K562 (cell line): ENCODE data around the gene FOLR2. TPM values are rescaled to one million over a fixed set of nuclear protein-coding genes. Genes with fewer than 3 reads are reported as not detected.

Experiments
- ADNP ChIP-seq: fragments of 200-800 bp; sonication (Bioruptor generic); IDR thresholded peaks from 2 replicates; pipeline ENCODE4 v1.6.1; 2016; ENCODE audit warnings: missing genetic modification characterization, missing compliant biosample characterization
- BRD4 ChIP-seq: fragments of 200-600 bp; sonication (generic); IDR thresholded peaks from 2 replicates; pipeline ENCODE4 v1.6.1; 2017; ENCODE audit warnings: inconsistent platforms
- C11orf30 ChIP-seq: fragments of 450-650 bp; IDR thresholded peaks from 2 replicates; pipeline ENCODE4 v1.6.1; 2016; ENCODE audit warnings: low read depth, mild to moderate bottlenecking
- E2F3 ChIP-seq: fragments of 250-450 bp; sonication (Bioruptor Pico); IDR thresholded peaks from 2 replicates; pipeline ENCODE4 v1.4.0; 2020; ENCODE audit warnings: mild to moderate bottlenecking
- EP300 ChIP-seq: IDR thresholded peaks from 2 replicates; pipeline ENCODE4 v1.6.1; 2012; ENCODE audit warnings: low read length, improper control_type of control experiment
- FOXA3 ChIP-seq, 2 experiments: fragments of 450-650 bp in 1 of 2; sonication (generic) in 1 of 2; formaldehyde crosslinking; IDR thresholded peaks in 1 of 2; conservative IDR thresholded peaks in 1 of 2; 2 replicates each; pipeline versions ENCODE4 v1.4.0 to v1.8.0; 2020 to 2022; ENCODE audit warnings: mild to moderate bottlenecking in 2 of 2, missing genetic modification reagents in 1 of 2
- HOXB6 ChIP-seq: fragments of 250-450 bp; sonication (Bioruptor Pico); IDR thresholded peaks from 2 replicates; pipeline ENCODE4 v1.5.1; 2022; ENCODE audit warnings: mild to moderate bottlenecking, borderline replicate concordance
- KHSRP ChIP-seq: fragments of 450-650 bp; IDR thresholded peaks from 2 replicates; pipeline ENCODE4 v1.6.1; 2017
- LCOR ChIP-seq: sonication (generic); formaldehyde crosslinking; IDR thresholded peaks from 2 replicates; pipeline ENCODE4 v1.8.0; 2022; ENCODE audit warnings: mild to moderate bottlenecking, missing genetic modification reagents
- LEF1 ChIP-seq: fragments of 450-650 bp; IDR thresholded peaks from 2 replicates; pipeline ENCODE4 v1.6.1; 2016; ENCODE audit warnings: mild to moderate bottlenecking
- MAFG ChIP-seq: fragments of 450-650 bp; conservative IDR thresholded peaks from 2 replicates; pipeline ENCODE4 v1.6.1; 2016; ENCODE audit warnings: missing genetic modification characterization, missing compliant biosample characterization
- MYC ChIP-seq, 2 experiments: fragments of 250-450 bp in 1 of 2; sonication (Bioruptor Pico) in 1 of 2; IDR thresholded peaks; 2 replicates each; pipeline versions ENCODE4 v1.5.1 to v1.6.1; 2012 to 2021; ENCODE audit warnings: low read depth in 2 of 2, borderline replicate concordance in 1 of 2, improper control_type of control experiment in 1 of 2, low read length in 1 of 2, mild to moderate bottlenecking in 1 of 2, moderate library complexity in 1 of 2
- NBN ChIP-seq: fragments of 450-650 bp; IDR thresholded peaks from 2 replicates; pipeline ENCODE4 v1.6.1; 2016; ENCODE audit warnings: low read depth, mild to moderate bottlenecking
- NFYB ChIP-seq: IDR thresholded peaks from 2 replicates; pipeline ENCODE4 v1.6.1; 2011; ENCODE audit warnings: mild to moderate bottlenecking, moderate library complexity; ENCODE audit not compliant: insufficient read length; ENCODE audit errors: extremely low read depth
- ZNF436 ChIP-seq: fragments of 250-450, 450-650 bp; sonication (Bioruptor Pico); formaldehyde crosslinking; IDR thresholded peaks from 2 replicates; pipeline ENCODE4 v1.7.0; 2020; ENCODE audit warnings: mild to moderate bottlenecking
- ZNF444 ChIP-seq: fragments of 250-450 bp; sonication (Bioruptor Pico); IDR thresholded peaks from 2 replicates; pipeline ENCODE4 v1.4.0; 2020; ENCODE audit warnings: mild to moderate bottlenecking, moderate library complexity
- ZNF830 ChIP-seq: fragments of 250-450 bp; sonication (Bioruptor Pico); IDR thresholded peaks from 2 replicates; pipeline ENCODE4 v1.5.0; 2021; ENCODE audit warnings: mild to moderate bottlenecking
- polyA plus RNA-seq, 8 experiments: library from polyadenylated mRNA; depleted of rRNA in 4 of 8; stranded (reverse) in 5 of 8; unstranded in 3 of 8; fragments of >200 nt; fragmentation: Nextera tagmentation in 2 of 8; fragmentation: Illumina TruSeq in 1 of 8; extraction: Ambion mirVana in 2 of 8; extraction: Trizol in 1 of 8; gene quantifications; 2 replicates each; pipeline versions ENCODE4 v1.2.1 to v1.2.3, GENCODE V29; 2011 to 2014; ENCODE audit warnings: inconsistent platforms in 1 of 8, missing spikeins in 1 of 8
- total RNA-seq, 7 experiments: library from RNA; depleted of rRNA in 6 of 7; stranded (reverse); fragments of >200 nt in 6 of 7; fragmentation: Illumina TruSeq in 2 of 7; extraction: Trizol in 2 of 7; gene quantifications; 2 replicates each; pipeline versions ENCODE4 v1.2.1 to v1.2.3, GENCODE V29; 2011 to 2021; ENCODE audit warnings: low replicate concordance in 1 of 7
- TF ChIP-seq, protein P1 (sequence below): IDR thresholded peaks from 3 replicates; pipeline ENCODE4 v1.6.1; 2011; ENCODE audit warnings: borderline replicate concordance, mild to moderate bottlenecking, moderate library complexity; ENCODE audit not compliant: insufficient read length; ENCODE audit errors: extremely low read depth
- TF ChIP-seq, protein P2 (sequence below): IDR thresholded peaks from 2 replicates; pipeline ENCODE4 v1.6.1; 2016; ENCODE audit warnings: missing genetic modification characterization, missing compliant biosample characterization
- TF ChIP-seq, protein P3 (sequence below): fragments of 250-450 bp; sonication (Bioruptor Pico); IDR thresholded peaks from 2 replicates; pipeline ENCODE4 v1.5.0; 2020; ENCODE audit warnings: mild to moderate bottlenecking
- TF ChIP-seq, protein P4 (sequence below): sonication (generic); formaldehyde crosslinking; IDR thresholded peaks from 2 replicates; pipeline ENCODE4 v1.8.0; 2022; ENCODE audit warnings: missing genetic modification reagents, mild to moderate bottlenecking, borderline replicate concordance

FOLR2 gene
- total and polyA plus RNA-seq, 9 of the 15 experiments (the other 6 are each of a cell fraction or from before 2014, with no cell fraction given), result 0.27 TPM; not detected in 8

DNA sequence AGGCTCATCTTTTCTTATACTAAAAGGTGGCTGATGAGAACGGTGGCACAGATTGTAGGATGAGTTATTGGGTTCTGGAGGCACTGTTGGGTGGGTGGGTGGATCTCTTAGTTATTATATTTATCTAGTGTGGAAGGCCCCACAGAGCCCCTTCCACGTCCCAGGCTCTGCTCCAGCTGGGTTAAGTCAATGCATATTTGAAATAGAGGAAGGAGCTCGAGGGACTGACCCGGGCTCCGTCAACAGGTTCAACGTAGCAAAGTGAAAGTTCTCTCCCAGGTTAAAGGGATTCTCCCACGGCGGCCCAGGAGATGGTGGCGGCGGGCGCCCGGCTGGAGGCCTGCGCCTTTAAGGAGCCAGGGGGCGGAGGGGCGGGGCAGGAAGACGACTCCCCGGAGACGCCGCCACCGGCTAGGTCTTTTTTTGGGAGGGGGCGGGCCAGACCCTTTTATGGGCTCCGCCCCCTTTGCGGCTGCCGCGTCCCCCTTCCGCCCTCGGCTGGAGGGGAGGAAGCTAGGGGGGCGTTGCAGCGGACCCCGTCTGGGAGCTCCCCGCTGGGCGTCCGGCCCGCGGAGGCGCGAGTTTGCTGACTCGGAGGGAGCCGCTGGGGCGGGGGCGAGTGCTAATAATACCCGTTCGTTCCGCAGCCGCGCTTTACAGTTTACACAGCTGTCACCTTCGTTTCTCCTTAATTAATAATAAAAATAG lies 6.5 kb downstream of the FOLR2 start (continued):
- TF ChIP-seq, protein P1, sequence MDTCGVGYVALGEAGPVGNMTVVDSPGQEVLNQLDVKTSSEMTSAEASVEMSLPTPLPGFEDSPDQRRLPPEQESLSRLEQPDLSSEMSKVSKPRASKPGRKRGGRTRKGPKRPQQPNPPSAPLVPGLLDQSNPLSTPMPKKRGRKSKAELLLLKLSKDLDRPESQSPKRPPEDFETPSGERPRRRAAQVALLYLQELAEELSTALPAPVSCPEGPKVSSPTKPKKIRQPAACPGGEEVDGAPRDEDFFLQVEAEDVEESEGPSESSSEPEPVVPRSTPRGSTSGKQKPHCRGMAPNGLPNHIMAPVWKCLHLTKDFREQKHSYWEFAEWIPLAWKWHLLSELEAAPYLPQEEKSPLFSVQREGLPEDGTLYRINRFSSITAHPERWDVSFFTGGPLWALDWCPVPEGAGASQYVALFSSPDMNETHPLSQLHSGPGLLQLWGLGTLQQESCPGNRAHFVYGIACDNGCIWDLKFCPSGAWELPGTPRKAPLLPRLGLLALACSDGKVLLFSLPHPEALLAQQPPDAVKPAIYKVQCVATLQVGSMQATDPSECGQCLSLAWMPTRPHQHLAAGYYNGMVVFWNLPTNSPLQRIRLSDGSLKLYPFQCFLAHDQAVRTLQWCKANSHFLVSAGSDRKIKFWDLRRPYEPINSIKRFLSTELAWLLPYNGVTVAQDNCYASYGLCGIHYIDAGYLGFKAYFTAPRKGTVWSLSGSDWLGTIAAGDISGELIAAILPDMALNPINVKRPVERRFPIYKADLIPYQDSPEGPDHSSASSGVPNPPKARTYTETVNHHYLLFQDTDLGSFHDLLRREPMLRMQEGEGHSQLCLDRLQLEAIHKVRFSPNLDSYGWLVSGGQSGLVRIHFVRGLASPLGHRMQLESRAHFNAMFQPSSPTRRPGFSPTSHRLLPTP, result no peak
- TF ChIP-seq MYC (IDR thresholded peaks at IDR 0.05; ENCODE audit: low read depth, low read length), result peak; percentile 40; the same call in 1 of the 2 replicates
- peak; percentile 60; the same call in 1 of the 2 replicates for TF ChIP-seq MYC (CRISPR knock-in tag; IDR thresholded peaks at IDR 0.05; ENCODE audit: borderline replicate concordance, low read depth)
- TF ChIP-seq ZNF830 (CRISPR knock-in tag), result no peak
- peak; percentile 81 for TF ChIP-seq LCOR (CRISPR knock-in tag)
- no peak for TF ChIP-seq HOXB6 (CRISPR knock-in tag)
- TF ChIP-seq C11orf30, result peak; percentile 31; the same call in 1 of the 2 replicates
- no peak for TF ChIP-seq ZNF444
- TF ChIP-seq FOXA3 (CRISPR knock-in tag; conservative IDR thresholded peaks at IDR 0.05 in 1 of 2, IDR thresholded peaks at IDR 0.05 in 1 of 2), result peak in 1 of 2 experiments; percentile 73; a peak in 1 of 4 replicates
- TF ChIP-seq LEF1, result no peak
- TF ChIP-seq E2F3 (CRISPR knock-in tag), result no peak
- TF ChIP-seq, protein P2, sequence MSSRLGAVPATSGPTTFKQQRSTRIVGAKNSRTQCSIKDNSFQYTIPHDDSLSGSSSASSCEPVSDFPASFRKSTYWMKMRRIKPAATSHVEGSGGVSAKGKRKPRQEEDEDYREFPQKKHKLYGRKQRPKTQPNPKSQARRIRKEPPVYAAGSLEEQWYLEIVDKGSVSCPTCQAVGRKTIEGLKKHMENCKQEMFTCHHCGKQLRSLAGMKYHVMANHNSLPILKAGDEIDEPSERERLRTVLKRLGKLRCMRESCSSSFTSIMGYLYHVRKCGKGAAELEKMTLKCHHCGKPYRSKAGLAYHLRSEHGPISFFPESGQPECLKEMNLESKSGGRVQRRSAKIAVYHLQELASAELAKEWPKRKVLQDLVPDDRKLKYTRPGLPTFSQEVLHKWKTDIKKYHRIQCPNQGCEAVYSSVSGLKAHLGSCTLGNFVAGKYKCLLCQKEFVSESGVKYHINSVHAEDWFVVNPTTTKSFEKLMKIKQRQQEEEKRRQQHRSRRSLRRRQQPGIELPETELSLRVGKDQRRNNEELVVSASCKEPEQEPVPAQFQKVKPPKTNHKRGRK (tag), result no peak
- no peak; the same call in 1 of the 2 replicates for TF ChIP-seq BRD4
- TF ChIP-seq ZNF436 (CRISPR knock-in tag), result no peak
- TF ChIP-seq, protein P3, sequence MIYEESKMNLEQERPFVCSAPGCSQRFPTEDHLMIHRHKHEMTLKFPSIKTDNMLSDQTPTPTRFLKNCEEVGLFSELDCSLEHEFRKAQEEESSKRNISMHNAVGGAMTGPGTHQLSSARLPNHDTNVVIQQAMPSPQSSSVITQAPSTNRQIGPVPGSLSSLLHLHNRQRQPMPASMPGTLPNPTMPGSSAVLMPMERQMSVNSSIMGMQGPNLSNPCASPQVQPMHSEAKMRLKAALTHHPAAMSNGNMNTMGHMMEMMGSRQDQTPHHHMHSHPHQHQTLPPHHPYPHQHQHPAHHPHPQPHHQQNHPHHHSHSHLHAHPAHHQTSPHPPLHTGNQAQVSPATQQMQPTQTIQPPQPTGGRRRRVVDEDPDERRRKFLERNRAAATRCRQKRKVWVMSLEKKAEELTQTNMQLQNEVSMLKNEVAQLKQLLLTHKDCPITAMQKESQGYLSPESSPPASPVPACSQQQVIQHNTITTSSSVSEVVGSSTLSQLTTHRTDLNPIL, result no peak
- no peak for TF ChIP-seq KHSRP
- TF ChIP-seq MAFG, result 0 out of 2 replicates have a peak, but pooled peaks have one; percentile 11
- no peak; the same call in 1 of the 2 replicates for TF ChIP-seq NBN
- TF ChIP-seq, protein P4, sequence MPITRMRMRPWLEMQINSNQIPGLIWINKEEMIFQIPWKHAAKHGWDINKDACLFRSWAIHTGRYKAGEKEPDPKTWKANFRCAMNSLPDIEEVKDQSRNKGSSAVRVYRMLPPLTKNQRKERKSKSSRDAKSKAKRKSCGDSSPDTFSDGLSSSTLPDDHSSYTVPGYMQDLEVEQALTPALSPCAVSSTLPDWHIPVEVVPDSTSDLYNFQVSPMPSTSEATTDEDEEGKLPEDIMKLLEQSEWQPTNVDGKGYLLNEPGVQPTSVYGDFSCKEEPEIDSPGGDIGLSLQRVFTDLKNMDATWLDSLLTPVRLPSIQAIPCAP (CRISPR knock-in tag), result no peak
- no peak for TF ChIP-seq NFYB
- TF ChIP-seq ADNP (tag), result no peak
- TF ChIP-seq EP300, result no peak; the same call in 1 of the 2 replicates
